ENCODE results near the gene COL11A1. TPM values are rescaled to one million over a fixed set of nuclear protein-coding genes. Genes with fewer than 3 reads are reported as not detected.
A peak's percentile ranks its signal among the peaks of the same experiment; 100 is the strongest.

The COL11A1 gene
- total RNA-seq, 1 donor from 2014 or later: 810 TPM

GRCh38 chr1:102896771-102897170 is 211.6 kb downstream of the COL11A1 start:
- Histone ChIP-seq H3K27me3 (ENCODE audit: insufficient read depth, low read length) (no peaks in the 10 kb centered on the region), H4K20me1 (ENCODE audit: insufficient read depth, low read length) (no peaks in the 10 kb centered on the region), H3K27ac (ENCODE audit: low read depth, low read length) (no peak overlapping the region), H3K36me3 (ENCODE audit: insufficient read depth, low read length) (no peaks in the 10 kb centered on the region), H3K79me2 (ENCODE audit: insufficient read depth, low read length) (no peaks in the 10 kb centered on the region), H3K4me3 (ENCODE audit: insufficient read depth, low read depth, low read length) (no peak overlapping the region), H3K4me2 (ENCODE audit: low read length) (no peak overlapping the region), H2AFZ (ENCODE audit: low read depth, low read length) (no peak overlapping the region), H3K9me3 (ENCODE audit: insufficient read depth, low read depth, low read length) (no peaks in the 10 kb centered on the region), H3K4me1 (ENCODE audit: insufficient read depth, low read length) (peaks cover 16% of the 10 kb centered on the region), H3K9ac (ENCODE audit: low read length) (no peak overlapping the region)
- no peaks in the 10 kb centered on the region for H3K27me3 Mint-ChIP-seq (ENCODE audit: low read depth, unreplicated experiment)
- H3K9me3 Mint-ChIP-seq (ENCODE audit: unreplicated experiment): no peaks in the 10 kb centered on the region
- no peak overlapping the region for H3K27ac Mint-ChIP-seq (ENCODE audit: unreplicated experiment)
- peaks cover 14% of the 10 kb centered on the region for H3K4me1 Mint-ChIP-seq (ENCODE audit: low read depth, unreplicated experiment)
- DNase-seq (ENCODE audit: low read depth) (no peak), FAIRE-seq (no peak)
- H3K4me3 Mint-ChIP-seq (ENCODE audit: unreplicated experiment): no peak overlapping the region
- peaks cover 7% of the 10 kb centered on the region for H3K36me3 Mint-ChIP-seq (ENCODE audit: low read depth, unreplicated experiment)
- TF ChIP-seq EZH2 (IDR thresholded peaks at IDR 0.05; ENCODE audit: insufficient read depth, low read length): no peak
- no peak for TF ChIP-seq CTCF (IDR thresholded peaks at IDR 0.05; ENCODE audit: insufficient read depth, low read depth, low read length)

- H3K27ac Mint-ChIP-seq (ENCODE audit: unreplicated experiment): no peak overlapping the region
- H3K4me1 Mint-ChIP-seq (ENCODE audit: low read depth, unreplicated experiment): peaks cover 12% of the 10 kb centered on the region
- H4K20me1 ChIP-seq (ENCODE audit: insufficient read depth, low read length): no peaks in the 10 kb centered on the region
- H3K36me3 ChIP-seq (ENCODE audit: insufficient read depth, low read length): no peaks in the 10 kb centered on the region
- no peak overlapping the region for H3K4me3 ChIP-seq (ENCODE audit: insufficient read depth, low read depth, low read length)
- no peaks in the 10 kb centered on the region for H3K79me2 ChIP-seq (ENCODE audit: insufficient read depth, low read length)
- no peaks in the 10 kb centered on the region for H3K9me3 ChIP-seq (ENCODE audit: insufficient read depth, low read depth, low read length)
- DNase-seq (ENCODE audit: low read depth) (no peak), FAIRE-seq (no peak)
- no peak overlapping the region for H3K4me2 ChIP-seq (ENCODE audit: low read length)
- no peak overlapping the region for H3K9ac ChIP-seq (ENCODE audit: low read length)
- H3K27me3 Mint-ChIP-seq (ENCODE audit: low read depth, unreplicated experiment): no peaks in the 10 kb centered on the region
- no peak overlapping the region for H3K27ac ChIP-seq (ENCODE audit: low read depth, low read length)
- H3K27me3 ChIP-seq (ENCODE audit: insufficient read depth, low read length): no peaks in the 10 kb centered on the region
- H3K4me1 ChIP-seq (ENCODE audit: insufficient read depth, low read length): peaks cover 17% of the 10 kb centered on the region
- H3K9me3 Mint-ChIP-seq (ENCODE audit: unreplicated experiment): no peaks in the 10 kb centered on the region
- peaks cover 7% of the 10 kb centered on the region for H3K36me3 Mint-ChIP-seq (ENCODE audit: low read depth, unreplicated experiment)
- no peak overlapping the region for H3K4me3 Mint-ChIP-seq (ENCODE audit: unreplicated experiment)
- no peak overlapping the region for H2AFZ ChIP-seq (ENCODE audit: low read depth, low read length)
- no peak for TF ChIP-seq CTCF (IDR thresholded peaks at IDR 0.05; ENCODE audit: insufficient read depth, low read depth, low read length)
- no peak for TF ChIP-seq EZH2 (IDR thresholded peaks at IDR 0.05; ENCODE audit: insufficient read depth, low read length)
Measured at GRCh38 chr1:102896286-102896685, 212.0 kb downstream of the COL11A1 start.

GRCh38 chr1:102891868-102892625 is 216.3 kb downstream of the COL11A1 start:
- Histone ChIP-seq H3K4me1 (ENCODE audit: insufficient read depth, low read length) (peaks cover 11% of the 10 kb centered on the region), H2AFZ (ENCODE audit: low read depth, low read length) (no peak overlapping the region), H3K4me3 (ENCODE audit: insufficient read depth, low read depth, low read length) (no peak overlapping the region), H3K9me3 (ENCODE audit: insufficient read depth, low read depth, low read length) (no peaks in the 10 kb centered on the region), H3K27me3 (ENCODE audit: insufficient read depth, low read length) (no peaks in the 10 kb centered on the region), H4K20me1 (ENCODE audit: insufficient read depth, low read length) (no peaks in the 10 kb centered on the region), H3K9ac (ENCODE audit: low read length) (peak overlapping the region; percentile 24), H3K79me2 (ENCODE audit: insufficient read depth, low read length) (no peaks in the 10 kb centered on the region), H3K4me2 (ENCODE audit: low read length) (peak overlapping the region; percentile 43), H3K27ac (ENCODE audit: low read depth, low read length) (peak overlapping the region; percentile 66), H3K36me3 (ENCODE audit: insufficient read depth, low read length) (no peaks in the 10 kb centered on the region)
- peak overlapping the region; percentile 16 for H3K4me3 Mint-ChIP-seq (ENCODE audit: unreplicated experiment)
- FAIRE-seq (peak; percentile 59), DNase-seq (ENCODE audit: low read depth) (peak; percentile 87)
- H3K27ac Mint-ChIP-seq (ENCODE audit: unreplicated experiment): peak overlapping the region; percentile 41
- peaks cover 13% of the 10 kb centered on the region for H3K4me1 Mint-ChIP-seq (ENCODE audit: low read depth, unreplicated experiment)
- no peaks in the 10 kb centered on the region for H3K27me3 Mint-ChIP-seq (ENCODE audit: low read depth, unreplicated experiment)
- H3K36me3 Mint-ChIP-seq (ENCODE audit: low read depth, unreplicated experiment): peaks cover 10% of the 10 kb centered on the region
- no peaks in the 10 kb centered on the region for H3K9me3 Mint-ChIP-seq (ENCODE audit: unreplicated experiment)
- TF ChIP-seq CTCF (IDR thresholded peaks at IDR 0.05; ENCODE audit: insufficient read depth, low read depth, low read length) (no peak), EZH2 (IDR thresholded peaks at IDR 0.05; ENCODE audit: insufficient read depth, low read length) (no peak)

Measured in astrocyte (in vitro differentiated cells and primary cell).